SK-N-SH (cell line): ENCODE measurements around the gene SLC18A2. TPM values are rescaled to one million over a fixed set of nuclear protein-coding genes. Genes with fewer than 3 reads are reported as not detected.

ENCODE experiments used
- CTCF ChIA-PET: fragments of 300-600, 350-600 bp; formaldehyde crosslinking; extraction: SDS; loops from one replicate; lab custom pipeline; 2021; lab: Yijun Ruan, JAX
- POLR2A ChIA-PET: fragments of 350-600 bp; sonication (Branson Sonifier 250); formaldehyde crosslinking; extraction: SDS; loops from one replicate; lab custom pipeline; 2020; ENCODE audit warnings: antibody characterized with exemption, inconsistent platforms; lab: Yijun Ruan, JAX
- DNase-seq: peaks from one replicate; pipeline ENCODE4 v3.0.0; 2012
- H2AFZ ChIP-seq: fragments of 200-600 bp; sonication (generic); 2 replicates; pipeline ENCODE4 v1.8.1; 2016; ENCODE audit warnings: antibody characterized with exemption, mild to moderate bottlenecking, low read depth
- H3F3A ChIP-seq: fragments of 200-600 bp; sonication (generic); replicated peaks from 2 replicates; pipeline ENCODE3; 2016; ENCODE audit warnings: antibody characterized with exemption, mild to moderate bottlenecking; ENCODE audit not compliant: insufficient read depth
- H3K27ac ChIP-seq, 2 experiments: fragments of 200-500 bp in 1 of 2; fragments of 200-600 bp in 1 of 2; sonication (Bioruptor generic) in 1 of 2; sonication (generic), shearing (Covaris generic) in 1 of 2; 2 replicates each; pipeline versions ENCODE4 v1.5.1 to v1.6.1; 2014 to 2016; ENCODE audit warnings: low read depth in 2 of 2, inconsistent platforms in 1 of 2, low read length in 1 of 2, mild to moderate bottlenecking in 1 of 2, mixed read lengths in 1 of 2
- H3K27me3 ChIP-seq: fragments of 200-600 bp; sonication (generic), shearing (Covaris generic); 2 replicates; pipeline ENCODE4 v1.6.1; 2016; ENCODE audit warnings: mixed run types; ENCODE audit not compliant: insufficient read depth
- H3K36me3 ChIP-seq, 2 experiments: fragments of 200-500 bp in 1 of 2; fragments of 200-600 bp in 1 of 2; sonication (Bioruptor generic) in 1 of 2; sonication (generic) in 1 of 2; replicated peaks in 1 of 2; 2 replicates each; pipeline versions ENCODE3 to v1.5.1; 2014 to 2016; ENCODE audit warnings: low read length in 1 of 2, mild to moderate bottlenecking in 1 of 2; ENCODE audit not compliant: insufficient read depth in 2 of 2, control insufficient read depth in 1 of 2
- H3K4me1 ChIP-seq, 2 experiments: fragments of 200-500 bp in 1 of 2; fragments of 200-600 bp in 1 of 2; sonication (Bioruptor generic) in 1 of 2; sonication (generic), shearing (Covaris generic) in 1 of 2; 2 replicates each; pipeline versions ENCODE4 v1.5.1 to v1.6.1; 2014 to 2016; ENCODE audit warnings: low read depth in 1 of 2, low read length in 1 of 2, mixed run types in 1 of 2; ENCODE audit not compliant: insufficient read depth in 2 of 2, control insufficient read depth in 1 of 2
- H3K4me2 ChIP-seq: fragments of 200-600 bp; sonication (generic), shearing (Covaris generic); 2 replicates; pipeline ENCODE4 v1.6.1; 2017; ENCODE audit warnings: mixed run types
- H3K4me3 ChIP-seq, 2 experiments: fragments of 200-500 bp in 1 of 2; fragments of 200-600 bp in 1 of 2; sonication (Bioruptor generic) in 1 of 2; sonication (generic), shearing (Covaris generic) in 1 of 2; 2 replicates each; pipeline versions ENCODE4 v1.5.1 to v1.8.1; 2014 to 2016; ENCODE audit warnings: low read depth in 2 of 2, inconsistent platforms in 1 of 2, low read length in 1 of 2, mild to moderate bottlenecking in 1 of 2, mixed read lengths in 1 of 2, moderate library complexity in 1 of 2
- H3K79me2 ChIP-seq: fragments of 200-600 bp; sonication (generic); 2 replicates; pipeline ENCODE4 v1.8.1; 2017; ENCODE audit warnings: mild to moderate bottlenecking; ENCODE audit not compliant: insufficient read depth
- H3K9ac ChIP-seq: fragments of 200-600 bp; sonication (generic); 2 replicates; pipeline ENCODE4 v1.6.1; 2017; ENCODE audit warnings: mixed run types
- H3K9me2 ChIP-seq: fragments of 200-600 bp; sonication (generic); 2 replicates; pipeline ENCODE4 v1.6.1; 2017; ENCODE audit warnings: mixed run types
- H3K9me3 ChIP-seq: fragments of 200-600 bp; sonication (generic); 2 replicates; pipeline ENCODE4 v1.6.1; 2017; ENCODE audit warnings: mixed run types, mild to moderate bottlenecking, moderate library complexity
- H4K20me1 ChIP-seq: fragments of 200-600 bp; sonication (generic); 2 replicates; pipeline ENCODE4 v1.6.1; 2017; ENCODE audit warnings: mild to moderate bottlenecking, mixed run types; ENCODE audit not compliant: insufficient read depth
- CTCF ChIP-seq: fragments of 200-600 bp; sonication (generic); IDR thresholded peaks from 2 replicates; pipeline ENCODE4 v1.6.1; 2017; ENCODE audit warnings: antibody characterized with exemption, mild to moderate bottlenecking, moderate library complexity
- EP300 ChIP-seq, 2 experiments: IDR thresholded peaks; 2 replicates each; pipeline versions ENCODE4 v1.4.0 to v1.6.1; 2012; ENCODE audit warnings: borderline replicate concordance in 1 of 2, low read depth in 1 of 2, low read length in 1 of 2
- EZH2phosphoT487 ChIP-seq: fragments of 200-600 bp; sonication (generic); IDR thresholded peaks from 2 replicates; pipeline ENCODE4 v1.6.1; 2017; ENCODE audit warnings: low read depth, mixed run types, mild to moderate bottlenecking, antibody characterized with exemption, moderate library complexity, borderline replicate concordance
- GABPA ChIP-seq: IDR thresholded peaks from 2 replicates; pipeline ENCODE4 v1.4.0; 2012; ENCODE audit warnings: low read depth, mild to moderate bottlenecking
- MAX ChIP-seq: IDR thresholded peaks from 2 replicates; pipeline ENCODE4 v1.4.0; 2012; ENCODE audit warnings: low read depth
- NFIC ChIP-seq: IDR thresholded peaks from 2 replicates; pipeline ENCODE4 v1.4.0; 2012; ENCODE audit warnings: borderline replicate concordance
- PBX3 ChIP-seq: IDR thresholded peaks from 2 replicates; pipeline ENCODE4; 2012
- POLR2AphosphoS5 ChIP-seq: IDR thresholded peaks from 2 replicates; pipeline ENCODE4 v1.6.1; 2012; ENCODE audit warnings: low read depth, low read length
- TCF12 ChIP-seq: IDR thresholded peaks from 2 replicates; pipeline ENCODE4 v1.4.0; 2012
- WGBS: methylation state at CpG from one replicate; pipeline ENCODE4 v1.1.6; 2017; ENCODE audit warnings: low lambda C conversion rate; 5-methylcytosine and 5-hydroxymethylcytosine counted together
- polyA plus RNA-seq, 3 experiments: library from polyadenylated mRNA; depleted of rRNA; stranded (reverse); fragments of >200 nt; gene quantifications; 2 replicates each; pipeline ENCODE4 v1.2.3, GENCODE V29; 2012
- TF ChIP-seq, protein P1 (sequence below): fragments of 150-350 bp; IDR thresholded peaks from 2 replicates; pipeline ENCODE4 v1.6.1; 2017; ENCODE audit warnings: antibody characterized with exemption, low read length, low read depth, borderline replicate concordance

The SLC18A2 gene
- 0.02 TPM in 1 of 2 replicates, not detected in the other for polyA plus RNA-seq (2012; rRNA removed)
- under 0.01 and 0.01 TPM in 2 replicates for polyA plus RNA-seq (2012; cell fraction: cytosol; rRNA removed)
- 0.02 and 0.06 TPM in 2 replicates for polyA plus RNA-seq (2012; cell fraction: nucleus; rRNA removed)

GRCh38 chr10:117240621-117241529, at the start of gene SLC18A2:
Gene SLC18A2 (plus strand): TSS chr10:117241114. CDS start chr10:117241694, 580 bp downstream.
- 26% methylated on average over 38 of the region's 93 CpGs for WGBS
- Histone ChIP-seq H3K36me3 (no peaks in the 10 kb centered on the region), H3K9me3 (no peaks in the 10 kb centered on the region), H3F3A (no peaks in the 10 kb centered on the region), H4K20me1 (no peaks in the 10 kb centered on the region), H3K4me3 (peak within 1 kb of the TSS in 1 of 2 experiments; percentile 33; a peak in 2 of 4 replicates), H3K79me2 (no peaks in the 10 kb centered on the region), H3K9me2 (no peaks in the 10 kb centered on the region), H3K4me1 (no peaks in the 10 kb centered on the region; a peak in 1 of 4 replicates), H3K4me2 (no peak within 1 kb of the TSS), H2AFZ (no peak within 1 kb of the TSS), H3K27me3 (0 out of 2 replicates have a peak, but pooled peaks cover 21% of the 10 kb centered on the region), H3K27ac (no peak within 1 kb of the TSS), H3K9ac (no peak within 1 kb of the TSS)
- ChIA-PET POLR2A (no interaction called here), CTCF (interaction anchor here (1.0 to 12.6 kb wide), 5 partner anchors 14 to 78 kb away, joined by 4 to 92 read pairs (median 6); no protein-coding TSS in a partner anchor)
- TF ChIP-seq EP300 (IDR thresholded peaks at IDR 0.05; ENCODE audit: borderline replicate concordance in 1 of 2, low read depth in 1 of 2, low read length in 1 of 2) (no peak), GABPA (no peak), MAX (no peak)
- DNase-seq: peak; percentile 72

GRCh38 chr10:117197189-117197588, 43.7 kb upstream of the SLC18A2 start, which contains the start of gene KCNK18:
Gene KCNK18 (plus strand): TSS chr10:117197489. CDS start chr10:117197489, 0 bp downstream.
- no peak within 1 kb of the TSS for H2AFZ ChIP-seq
- H3K27me3 ChIP-seq: no peaks in the 10 kb centered on the region
- no peak within 1 kb of the TSS for H3K9ac ChIP-seq
- CTCF ChIA-PET: interaction anchor here (1.0 to 3.3 kb wide), 7 partner anchors 8 to 409 kb away, joined by 3 to 25 read pairs (median 6); no protein-coding TSS in a partner anchor
- no peak within 1 kb of the TSS for H3K4me3 ChIP-seq
- no peaks in the 10 kb centered on the region for H4K20me1 ChIP-seq
- POLR2A ChIA-PET: no interaction called here
- no peak for TF ChIP-seq CTCF
- no peak for TF ChIP-seq PBX3
- no peak for TF ChIP-seq POLR2AphosphoS5
- no peak for TF ChIP-seq NFIC
- TF ChIP-seq, protein P1, sequence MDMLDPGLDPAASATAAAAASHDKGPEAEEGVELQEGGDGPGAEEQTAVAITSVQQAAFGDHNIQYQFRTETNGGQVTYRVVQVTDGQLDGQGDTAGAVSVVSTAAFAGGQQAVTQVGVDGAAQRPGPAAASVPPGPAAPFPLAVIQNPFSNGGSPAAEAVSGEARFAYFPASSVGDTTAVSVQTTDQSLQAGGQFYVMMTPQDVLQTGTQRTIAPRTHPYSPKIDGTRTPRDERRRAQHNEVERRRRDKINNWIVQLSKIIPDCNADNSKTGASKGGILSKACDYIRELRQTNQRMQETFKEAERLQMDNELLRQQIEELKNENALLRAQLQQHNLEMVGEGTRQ: no peak
- TF ChIP-seq TCF12: no peak
- TF ChIP-seq EZH2phosphoT487: no peak
- H3K9me3 ChIP-seq: no peaks in the 10 kb centered on the region
- H3K79me2 ChIP-seq: no peaks in the 10 kb centered on the region
- no peaks in the 10 kb centered on the region for H3K4me1 ChIP-seq
- WGBS: 18% methylated on average over 8 of the region's 12 CpGs
- DNase-seq: no peak
- no peak within 1 kb of the TSS for H3K4me2 ChIP-seq
- H3F3A ChIP-seq: no peaks in the 10 kb centered on the region
- no peak within 1 kb of the TSS for H3K27ac ChIP-seq
- H3K36me3 ChIP-seq: no peaks in the 10 kb centered on the region
- no peaks in the 10 kb centered on the region for H3K9me2 ChIP-seq
